Progenitor cell of endocrine pancreas (in vitro differentiated cells): ENCODE results near the gene TAF5L. TPM values are rescaled to one million over a fixed set of nuclear protein-coding genes. Genes with fewer than 3 reads are reported as not detected.
A peak's percentile ranks its signal among the peaks of the same experiment; 100 is the strongest.

Source experiments
- DNase-seq: peaks from one replicate; pipeline ENCODE4 v3.0.0; 2021; ENCODE audit warnings: low spot score; ENCODE audit not compliant: unreplicated experiment
- H3K27ac Mint-ChIP-seq: 2 replicates; pipeline ENCODE4 v1.8.0; 2021; ENCODE audit warnings: mild to moderate bottlenecking, moderate library complexity, mixed read lengths
- H3K27me3 Mint-ChIP-seq: 2 replicates; pipeline ENCODE4 v1.8.0; 2021; ENCODE audit warnings: mixed read lengths
- H3K36me3 Mint-ChIP-seq: 2 replicates; pipeline ENCODE4 v1.8.0; 2022; ENCODE audit warnings: mixed read lengths; ENCODE audit not compliant: insufficient read depth
- H3K4me1 Mint-ChIP-seq: 2 replicates; pipeline ENCODE4 v1.8.0; 2021; ENCODE audit warnings: low read depth, mixed read lengths
- H3K4me3 Mint-ChIP-seq: 2 replicates; pipeline ENCODE4 v1.8.0; 2021; ENCODE audit warnings: low read depth, mild to moderate bottlenecking, moderate library complexity, mixed read lengths
- H3K9me3 Mint-ChIP-seq: 2 replicates; pipeline ENCODE4 v1.8.0; 2021; ENCODE audit warnings: low read depth, mixed read lengths
- total RNA-seq: library from RNA; stranded (reverse); gene quantifications from 2 replicates; pipeline ENCODE4 v1.2.1, GENCODE V29; 2021
- TF ChIP-seq, protein P1 (sequence below): fragments of 200-600 bp; sonication (generic); IDR thresholded peaks from one replicate; pipeline ENCODE4 v1.5.0; 2021; ENCODE audit warnings: antibody characterized with exemption, mild to moderate bottlenecking; ENCODE audit not compliant: unreplicated experiment

Gene TAF5L
- total RNA-seq, 1 donor from 2014 or later = 21.0 TPM

DNA sequence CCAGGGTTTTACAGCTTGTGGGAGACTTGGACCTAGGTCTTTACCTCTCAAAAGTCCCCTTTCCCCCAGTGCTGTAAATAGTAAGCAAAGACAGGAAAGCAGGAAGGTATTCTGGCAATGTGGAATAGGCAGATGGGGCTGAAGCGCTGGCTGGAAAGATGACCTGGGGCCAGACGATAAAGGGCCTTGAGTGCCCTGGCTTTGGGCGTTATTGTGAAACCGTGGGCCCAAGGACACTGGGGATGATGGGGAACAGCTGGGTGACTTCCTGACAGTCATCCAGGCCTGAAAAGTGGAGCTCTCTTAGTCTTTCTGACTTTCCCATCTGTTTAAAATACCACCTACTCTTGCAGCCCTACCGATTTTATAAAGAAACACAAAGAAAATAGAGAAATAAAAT lies 16.5 kb upstream of the TAF5L start:
- no peaks in the 10 kb centered on the region for H3K9me3 Mint-ChIP-seq
- H3K36me3 Mint-ChIP-seq = peaks cover 4% of the 10 kb centered on the region
- H3K27ac Mint-ChIP-seq = no peak overlapping the region
- no peaks in the 10 kb centered on the region for H3K4me1 Mint-ChIP-seq
- no peak for DNase-seq
- TF ChIP-seq, protein P1, sequence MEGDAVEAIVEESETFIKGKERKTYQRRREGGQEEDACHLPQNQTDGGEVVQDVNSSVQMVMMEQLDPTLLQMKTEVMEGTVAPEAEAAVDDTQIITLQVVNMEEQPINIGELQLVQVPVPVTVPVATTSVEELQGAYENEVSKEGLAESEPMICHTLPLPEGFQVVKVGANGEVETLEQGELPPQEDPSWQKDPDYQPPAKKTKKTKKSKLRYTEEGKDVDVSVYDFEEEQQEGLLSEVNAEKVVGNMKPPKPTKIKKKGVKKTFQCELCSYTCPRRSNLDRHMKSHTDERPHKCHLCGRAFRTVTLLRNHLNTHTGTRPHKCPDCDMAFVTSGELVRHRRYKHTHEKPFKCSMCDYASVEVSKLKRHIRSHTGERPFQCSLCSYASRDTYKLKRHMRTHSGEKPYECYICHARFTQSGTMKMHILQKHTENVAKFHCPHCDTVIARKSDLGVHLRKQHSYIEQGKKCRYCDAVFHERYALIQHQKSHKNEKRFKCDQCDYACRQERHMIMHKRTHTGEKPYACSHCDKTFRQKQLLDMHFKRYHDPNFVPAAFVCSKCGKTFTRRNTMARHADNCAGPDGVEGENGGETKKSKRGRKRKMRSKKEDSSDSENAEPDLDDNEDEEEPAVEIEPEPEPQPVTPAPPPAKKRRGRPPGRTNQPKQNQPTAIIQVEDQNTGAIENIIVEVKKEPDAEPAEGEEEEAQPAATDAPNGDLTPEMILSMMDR = no peak
- no peaks in the 10 kb centered on the region for H3K27me3 Mint-ChIP-seq
- H3K4me3 Mint-ChIP-seq = no peak overlapping the region

DNA sequence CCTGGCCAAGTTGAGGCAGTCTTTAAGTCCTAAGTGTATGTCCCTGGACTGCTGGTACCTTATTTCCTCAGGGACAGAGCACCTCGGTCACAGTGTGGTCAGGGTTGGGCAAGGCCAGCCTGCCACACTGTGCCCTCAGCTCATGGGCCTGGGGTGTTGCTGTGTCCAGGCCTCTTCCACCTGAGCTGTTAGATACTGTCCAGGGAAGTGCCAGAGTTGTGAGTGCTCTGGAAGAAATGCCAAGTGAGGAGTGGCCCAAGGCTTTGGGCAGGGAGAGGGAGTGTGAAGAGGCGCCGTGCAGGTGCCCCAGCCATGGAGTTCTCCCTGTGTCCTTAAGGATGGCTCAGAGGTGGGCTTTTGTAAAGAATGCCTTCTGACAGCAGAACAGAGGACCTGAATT lies 15.4 kb upstream of the TAF5L start:
- Mint-ChIP-seq H3K4me1 (no peaks in the 10 kb centered on the region), H3K9me3 (no peaks in the 10 kb centered on the region), H3K27me3 (no peaks in the 10 kb centered on the region), H3K27ac (no peak overlapping the region), H3K4me3 (no peak overlapping the region), H3K36me3 (peaks cover 3% of the 10 kb centered on the region)
- no peak for DNase-seq
- TF ChIP-seq, protein P1 = no peak

DNA sequence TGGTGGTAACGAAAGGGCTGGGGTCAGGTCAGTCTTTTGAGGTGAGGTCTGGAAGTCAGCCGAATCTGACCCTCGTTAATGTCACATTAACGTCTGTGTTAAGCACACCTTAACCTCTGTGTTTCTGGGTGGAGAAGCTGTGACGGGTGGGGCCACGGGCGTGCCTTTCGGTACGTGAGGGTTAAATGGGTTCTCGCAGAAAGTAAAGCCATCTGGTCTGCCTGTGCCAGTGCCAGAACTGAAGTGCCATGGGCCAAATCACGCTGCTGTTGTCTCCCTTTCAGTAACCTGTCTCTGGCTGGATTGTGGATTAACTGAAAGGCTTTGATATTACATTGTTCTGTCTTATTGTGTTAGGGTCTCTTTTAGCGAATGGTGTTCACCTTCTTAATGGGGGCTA lies 14.5 kb upstream of the TAF5L start:
- Mint-ChIP-seq H3K27ac (peak overlapping the region; percentile 29), H3K4me1 (no peaks in the 10 kb centered on the region), H3K9me3 (no peaks in the 10 kb centered on the region), H3K27me3 (no peaks in the 10 kb centered on the region), H3K36me3 (peaks cover 4% of the 10 kb centered on the region), H3K4me3 (no peak overlapping the region)
- no peak for DNase-seq
- TF ChIP-seq, protein P1 = no peak

DNA sequence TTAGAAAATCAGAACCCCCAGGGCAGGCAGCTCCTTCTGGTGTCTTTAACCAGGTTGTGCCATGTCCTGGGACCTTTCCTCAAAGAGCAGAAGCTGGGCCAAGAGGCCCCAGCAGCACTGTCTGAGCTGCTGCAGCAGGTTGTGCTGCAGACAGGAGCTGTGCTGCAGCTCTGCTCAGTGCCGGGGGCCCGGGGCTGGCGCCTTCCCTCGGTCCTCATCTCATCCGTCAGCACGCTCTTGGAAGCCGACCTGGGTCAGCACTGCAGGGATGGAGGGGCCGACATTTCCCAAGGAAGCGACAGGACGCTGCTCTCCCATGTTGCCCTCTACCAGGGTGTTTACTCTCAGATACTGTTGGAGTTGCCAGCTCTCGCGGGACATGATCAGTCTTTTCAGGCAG lies 11.8 kb upstream of the TAF5L start:
- TF ChIP-seq, protein P1 = no peak
- Mint-ChIP-seq H3K4me3 (no peak overlapping the region), H3K27ac (no peak overlapping the region), H3K27me3 (no peaks in the 10 kb centered on the region), H3K9me3 (no peaks in the 10 kb centered on the region), H3K36me3 (peaks cover 3% of the 10 kb centered on the region), H3K4me1 (no peaks in the 10 kb centered on the region)
- no peak for DNase-seq

DNA sequence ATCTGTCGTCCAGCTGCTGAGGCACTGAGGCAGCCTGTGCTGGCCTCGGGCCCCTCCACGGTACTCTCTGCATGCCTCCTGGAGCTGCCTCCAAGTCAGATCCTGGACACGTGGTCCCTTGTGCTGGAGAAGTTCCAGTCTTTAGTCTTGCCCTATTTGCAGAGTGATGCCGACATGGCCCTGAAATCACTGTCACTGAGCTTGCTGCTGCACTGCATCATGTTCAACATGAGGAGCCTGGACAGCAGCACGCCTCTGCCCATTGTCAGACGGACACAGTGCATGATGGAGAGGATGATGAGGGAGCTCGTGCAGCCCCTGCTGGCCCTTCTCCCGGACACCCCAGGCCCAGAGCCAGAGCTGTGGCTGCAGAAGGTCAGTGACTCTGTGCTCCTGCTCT lies 10.1 kb upstream of the TAF5L start:
- Mint-ChIP-seq H3K36me3 (peaks cover 3% of the 10 kb centered on the region), H3K4me1 (no peaks in the 10 kb centered on the region), H3K9me3 (no peaks in the 10 kb centered on the region), H3K4me3 (no peak overlapping the region), H3K27ac (no peak overlapping the region), H3K27me3 (no peaks in the 10 kb centered on the region)
- TF ChIP-seq, protein P1 = no peak
- DNase-seq = no peak

DNA sequence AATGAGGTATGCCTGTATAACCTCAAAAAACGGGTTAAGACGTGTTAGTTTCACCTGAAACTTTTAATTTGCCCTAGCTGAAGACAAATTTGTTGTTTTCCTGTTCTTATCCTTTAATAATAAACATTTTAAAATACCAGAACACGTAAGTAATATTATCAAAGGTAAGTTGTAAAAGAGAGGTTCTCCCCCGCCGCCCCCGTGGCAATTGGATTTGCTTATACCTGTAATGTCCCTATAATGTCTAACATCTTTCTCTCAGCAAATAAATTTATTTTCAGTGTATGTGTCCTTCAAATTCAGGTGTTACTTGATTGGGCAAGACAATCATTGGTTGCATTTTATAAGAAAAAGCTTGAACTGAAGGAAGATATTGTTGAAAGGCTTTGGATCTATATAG lies 6.0 kb upstream of the TAF5L start:
- H3K27me3 Mint-ChIP-seq = no peaks in the 10 kb centered on the region
- peaks cover 5% of the 10 kb centered on the region for H3K4me1 Mint-ChIP-seq
- no peak overlapping the region for H3K27ac Mint-ChIP-seq
- H3K4me3 Mint-ChIP-seq = no peak overlapping the region
- no peaks in the 10 kb centered on the region for H3K9me3 Mint-ChIP-seq
- H3K36me3 Mint-ChIP-seq = peaks cover 5% of the 10 kb centered on the region
- TF ChIP-seq, protein P1 = no peak
- DNase-seq = no peak
